Ishikawa (cell line): Measurements from ENCODE around the gene MORC3.

ENCODE experiments used
- CEBPB ChIP-seq: IDR thresholded peaks from 2 replicates; pipeline ENCODE4 v1.6.1; 2012
- CREB1 ChIP-seq: IDR thresholded peaks from 2 replicates; pipeline ENCODE4 v1.6.1; 2012; ENCODE audit warnings: low read depth
- EGR1 ChIP-seq: IDR thresholded peaks from 2 replicates; pipeline ENCODE4 v1.6.1; 2012
- EP300 ChIP-seq: IDR thresholded peaks from 2 replicates; pipeline ENCODE4 v1.6.1; 2012; ENCODE audit warnings: borderline replicate concordance
- FOXM1 ChIP-seq: IDR thresholded peaks from 2 replicates; pipeline ENCODE4 v1.6.1; 2012; ENCODE audit warnings: low read depth, borderline replicate concordance
- MAX ChIP-seq: IDR thresholded peaks from 2 replicates; pipeline ENCODE4 v1.6.1; 2012
- NFIC ChIP-seq: IDR thresholded peaks from 2 replicates; pipeline ENCODE4 v1.6.1; 2012
- RAD21 ChIP-seq: IDR thresholded peaks from 2 replicates; pipeline ENCODE4 v1.6.1; 2012; ENCODE audit warnings: low read depth
- REST ChIP-seq: IDR thresholded peaks from 2 replicates; pipeline ENCODE4 v1.6.1; 2012; ENCODE audit warnings: low read depth, mild to moderate bottlenecking
- TAF1 ChIP-seq: IDR thresholded peaks from 2 replicates; pipeline ENCODE4 v1.6.1; 2012; ENCODE audit warnings: low read depth, mild to moderate bottlenecking
- TCF12 ChIP-seq: IDR thresholded peaks from 2 replicates; pipeline ENCODE4 v1.6.1; 2012; ENCODE audit warnings: low read depth
- TEAD4 ChIP-seq: IDR thresholded peaks from 2 replicates; pipeline ENCODE4 v1.6.1; 2012
- USF1 ChIP-seq: IDR thresholded peaks from 2 replicates; pipeline ENCODE4 v1.6.1; 2012
- YY1 ChIP-seq: IDR thresholded peaks from 2 replicates; pipeline ENCODE4 v1.6.1; 2012; ENCODE audit warnings: low read depth
- ZBTB7A ChIP-seq: IDR thresholded peaks from 2 replicates; pipeline ENCODE4 v1.6.1; 2012; ENCODE audit warnings: low read depth

Gene MORC3

DNA sequence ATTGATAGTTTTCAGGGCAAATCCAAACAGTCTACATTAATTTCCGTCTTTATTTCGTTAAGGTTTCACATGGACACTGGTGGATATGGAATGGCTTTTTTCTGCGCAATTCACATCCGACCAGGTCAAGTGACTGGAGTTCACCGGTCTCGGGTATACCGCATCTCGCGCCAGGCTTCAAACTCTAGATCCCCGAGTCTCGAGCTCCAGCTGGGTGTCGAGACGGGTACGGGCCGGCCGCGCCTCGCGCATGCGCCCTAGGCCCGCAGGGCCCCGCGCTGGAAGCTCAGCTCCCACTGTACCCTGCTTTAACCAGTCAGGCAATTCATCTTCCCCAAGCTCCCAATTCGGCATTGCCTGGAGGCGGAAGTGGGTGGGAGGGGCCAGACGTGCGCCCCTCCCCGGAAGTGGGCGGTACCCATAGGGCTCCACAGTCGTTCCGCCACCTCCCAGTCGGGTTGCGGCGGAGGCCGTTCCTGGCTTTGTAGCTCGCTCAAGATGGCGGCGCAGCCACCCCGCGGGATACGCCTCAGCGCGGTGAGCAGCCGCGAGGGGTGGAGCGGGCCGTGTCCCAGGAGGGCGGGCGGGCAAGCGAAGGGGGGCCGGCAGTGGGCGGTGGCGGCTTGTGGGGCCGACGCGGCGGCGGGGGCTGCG lies at the start of gene MORC3:
MORC3 (plus strand) TSS at position 431 of the 654 bp plus-strand sequence; CDS start at position 499, 68 bp downstream.
- TF ChIP-seq REST, result no peak
- no peak for TF ChIP-seq EGR1
- peak; percentile 85 for TF ChIP-seq MAX
- 0 out of 2 replicates have a peak, but pooled peaks have one; percentile 17 for TF ChIP-seq CREB1
- TF ChIP-seq RAD21, result no peak
- TF ChIP-seq NFIC, result no peak
- 0 out of 2 replicates have a peak, but pooled peaks have one; percentile 21 for TF ChIP-seq TCF12
- peak; percentile 89 for TF ChIP-seq TAF1
- TF ChIP-seq FOXM1, result no peak
- peak; percentile 93 for TF ChIP-seq YY1
- TF ChIP-seq EP300, result peak; percentile 53; the same call in 1 of the 2 replicates

GRCh38 chr21:36274128-36274527 lies 45.9 kb upstream of the MORC3 start:
- TF ChIP-seq RAD21, result no peak
- no peak for TF ChIP-seq USF1
- no peak for TF ChIP-seq TAF1
- no peak for TF ChIP-seq EP300
- TF ChIP-seq FOXM1, result no peak
- TF ChIP-seq EGR1, result no peak
- no peak for TF ChIP-seq MAX
- TF ChIP-seq CREB1, result no peak
- no peak for TF ChIP-seq NFIC
- TF ChIP-seq YY1, result no peak

DNA sequence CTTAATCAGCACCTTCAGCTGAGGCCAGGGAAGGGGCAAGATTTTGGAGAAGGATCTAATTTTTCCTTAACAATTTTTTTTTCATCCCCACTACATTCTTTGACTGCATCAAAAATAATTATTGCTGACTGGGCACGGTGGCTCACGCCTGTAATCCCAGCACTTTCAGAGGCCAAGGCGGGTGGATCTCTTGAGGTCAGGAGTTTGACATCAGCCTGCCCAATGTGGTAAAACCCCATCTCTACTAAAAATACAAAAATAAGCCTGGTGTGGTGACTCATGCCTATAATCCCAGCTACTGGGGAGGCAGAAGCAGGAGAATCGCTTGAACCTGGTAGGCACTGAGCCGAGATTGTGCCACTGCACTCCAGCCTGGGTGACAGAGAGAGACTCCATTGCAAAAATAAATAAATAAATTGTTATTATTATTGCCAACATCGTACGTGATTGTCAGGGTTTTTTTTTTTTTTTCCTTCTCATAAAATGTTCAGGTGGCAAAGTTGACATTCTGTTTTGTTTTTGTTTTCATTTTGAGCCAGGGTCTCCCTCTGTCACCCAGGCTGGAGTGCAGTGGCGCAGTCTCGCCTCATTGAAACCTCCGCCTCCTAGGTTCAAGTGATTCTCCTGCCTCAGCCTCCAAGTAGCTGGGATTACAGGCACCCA lies 37.3 kb upstream of the MORC3 start:
- no peak for TF ChIP-seq MAX
- no peak for TF ChIP-seq TAF1
- TF ChIP-seq FOXM1, result no peak
- TF ChIP-seq USF1, result no peak
- no peak for TF ChIP-seq NFIC
- TF ChIP-seq ZBTB7A, result no peak
- TF ChIP-seq EGR1, result no peak
- TF ChIP-seq RAD21, result no peak

DNA sequence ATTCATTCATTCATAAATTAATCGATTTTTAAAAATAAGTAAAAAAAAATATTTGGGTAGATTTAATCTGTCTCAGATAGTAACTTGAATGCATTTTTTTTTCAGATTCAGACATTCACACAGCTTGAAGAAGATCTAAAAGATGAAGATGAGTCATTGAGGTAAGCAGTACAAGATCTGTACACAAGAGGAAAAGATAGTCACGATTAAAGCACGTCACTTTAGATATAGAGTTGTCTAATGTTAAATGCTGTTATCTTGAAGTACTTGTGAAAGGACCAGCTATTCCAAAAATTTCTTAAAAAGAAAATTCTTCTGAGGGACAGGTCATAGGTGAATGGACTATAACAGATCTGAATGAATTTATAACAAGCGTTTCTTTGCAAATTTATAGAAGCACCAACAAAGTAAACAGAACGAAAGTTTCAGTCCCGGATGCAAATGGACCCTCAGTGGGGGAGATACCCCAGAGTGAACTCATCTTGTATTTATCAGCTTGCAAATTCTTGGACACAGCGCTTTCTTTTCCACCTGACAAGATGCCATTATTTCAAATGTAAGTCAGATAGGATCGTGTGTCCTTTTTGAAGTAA lies 31.2 kb upstream of the MORC3 start:
- TF ChIP-seq CREB1 (no peak), ZBTB7A (no peak)

DNA sequence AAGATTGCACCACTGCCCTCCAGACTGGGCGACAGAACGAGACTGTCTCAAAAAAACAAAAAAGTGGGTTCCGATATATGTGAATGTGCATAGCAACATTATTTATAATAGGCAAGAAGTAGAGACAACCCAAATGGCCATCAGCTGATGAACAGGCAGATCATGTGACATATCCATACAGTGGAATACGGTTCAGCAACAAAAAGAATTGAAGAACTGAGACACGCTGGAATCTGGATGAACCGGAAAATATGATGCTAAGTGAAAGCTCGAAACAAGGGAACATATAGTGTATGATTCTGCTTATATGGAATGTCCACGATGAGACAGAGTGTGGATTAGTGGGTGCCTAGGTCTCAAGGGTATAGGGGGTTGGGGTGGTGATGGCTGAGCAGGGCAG lies 28.5 kb upstream of the MORC3 start:
- no peak for TF ChIP-seq EGR1
- TF ChIP-seq CREB1, result no peak
- TF ChIP-seq TCF12, result no peak
- no peak for TF ChIP-seq YY1
- TF ChIP-seq FOXM1, result no peak
- no peak for TF ChIP-seq EP300
- no peak for TF ChIP-seq TAF1
- no peak for TF ChIP-seq NFIC
- TF ChIP-seq ZBTB7A, result no peak
- TF ChIP-seq REST, result no peak
- TF ChIP-seq USF1, result no peak
- TF ChIP-seq MAX, result no peak
- no peak for TF ChIP-seq RAD21
- TF ChIP-seq CEBPB, result no peak
- TF ChIP-seq TEAD4, result no peak
